ENCODE results near the gene RARRES2. TPM values are rescaled to one million over a fixed set of nuclear protein-coding genes. Genes with fewer than 3 reads are reported as not detected.

The RARRES2 gene
- total RNA-seq, 4 donors from 2014 or later, result 21.5 to 99.9 (median 27.1) TPM

DNA sequence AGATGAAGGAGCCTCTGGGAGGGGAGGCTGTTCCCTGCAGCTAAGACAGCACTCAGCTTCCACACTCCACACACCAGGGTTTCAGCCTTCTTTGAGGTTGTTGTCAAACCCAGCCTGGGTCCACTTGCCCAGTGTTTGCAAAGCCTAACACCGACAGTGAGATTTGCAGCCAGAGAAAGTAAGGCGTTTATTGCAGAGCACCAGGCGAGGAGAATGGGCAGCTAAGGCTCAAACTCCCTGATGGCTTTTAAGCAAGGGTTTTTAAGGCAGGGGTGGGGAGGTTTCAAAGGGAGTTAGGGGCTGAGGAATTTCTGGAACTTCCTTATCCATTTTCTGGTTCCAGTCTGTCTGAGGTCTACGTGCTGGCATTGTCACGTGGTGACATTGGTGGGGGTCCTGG lies 33.0 kb upstream of the RARRES2 start:
- peak in 1 of 3 donors; percentile 32 for DNase-seq
- H3K4me3 ChIP-seq, result no peak overlapping the region
- H3K4me1 ChIP-seq, result peaks cover 3 to 69% (median 10%) of the 10 kb centered on the region in 4 donors
- peak overlapping the region in 1 of 4 donors; percentile 59 for H3K27ac ChIP-seq
- H3K27me3 ChIP-seq, result no peaks in the 10 kb centered on the region
- no peak for TF ChIP-seq POLR2A (IDR thresholded peaks at IDR 0.05)
- TF ChIP-seq, protein P1, sequence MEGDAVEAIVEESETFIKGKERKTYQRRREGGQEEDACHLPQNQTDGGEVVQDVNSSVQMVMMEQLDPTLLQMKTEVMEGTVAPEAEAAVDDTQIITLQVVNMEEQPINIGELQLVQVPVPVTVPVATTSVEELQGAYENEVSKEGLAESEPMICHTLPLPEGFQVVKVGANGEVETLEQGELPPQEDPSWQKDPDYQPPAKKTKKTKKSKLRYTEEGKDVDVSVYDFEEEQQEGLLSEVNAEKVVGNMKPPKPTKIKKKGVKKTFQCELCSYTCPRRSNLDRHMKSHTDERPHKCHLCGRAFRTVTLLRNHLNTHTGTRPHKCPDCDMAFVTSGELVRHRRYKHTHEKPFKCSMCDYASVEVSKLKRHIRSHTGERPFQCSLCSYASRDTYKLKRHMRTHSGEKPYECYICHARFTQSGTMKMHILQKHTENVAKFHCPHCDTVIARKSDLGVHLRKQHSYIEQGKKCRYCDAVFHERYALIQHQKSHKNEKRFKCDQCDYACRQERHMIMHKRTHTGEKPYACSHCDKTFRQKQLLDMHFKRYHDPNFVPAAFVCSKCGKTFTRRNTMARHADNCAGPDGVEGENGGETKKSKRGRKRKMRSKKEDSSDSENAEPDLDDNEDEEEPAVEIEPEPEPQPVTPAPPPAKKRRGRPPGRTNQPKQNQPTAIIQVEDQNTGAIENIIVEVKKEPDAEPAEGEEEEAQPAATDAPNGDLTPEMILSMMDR (IDR thresholded peaks at IDR 0.05), result no peak
- no peaks in the 10 kb centered on the region for H3K9me3 ChIP-seq
- H3K36me3 ChIP-seq, result peaks cover 0 to 34% (median 0%) of the 10 kb centered on the region in 3 donors

DNA sequence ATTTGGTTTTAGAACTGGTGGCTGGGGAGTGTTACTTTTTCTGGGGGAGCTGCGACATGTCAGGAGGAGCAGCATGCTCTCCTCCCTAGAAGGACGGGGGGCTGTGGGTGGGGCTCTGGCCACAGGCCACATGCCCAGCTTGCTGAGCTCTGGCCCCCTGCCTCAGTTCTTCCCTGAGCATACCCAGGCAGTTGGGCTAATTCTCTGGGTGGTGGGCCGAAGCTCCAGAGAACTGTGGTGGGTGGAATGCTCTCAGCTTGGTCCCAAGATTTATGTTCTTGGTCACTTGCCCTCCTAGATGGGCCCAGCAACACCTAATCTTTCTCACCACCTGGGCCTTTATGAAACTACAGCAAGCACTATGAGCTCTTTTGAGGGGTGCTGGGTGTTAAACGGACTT lies 32.6 kb upstream of the RARRES2 start:
- Histone ChIP-seq H3K4me1 (peaks cover 3 to 69% (median 10%) of the 10 kb centered on the region in 4 donors), H3K4me3 (no peak overlapping the region), H3K9me3 (no peaks in the 10 kb centered on the region), H3K27ac (peak overlapping the region in 1 of 4 donors; percentile 59), H3K27me3 (no peaks in the 10 kb centered on the region), H3K36me3 (peaks cover 0 to 34% (median 0%) of the 10 kb centered on the region in 3 donors)
- no peak for DNase-seq
- TF ChIP-seq, protein P1 (IDR thresholded peaks at IDR 0.05), result no peak
- no peak for TF ChIP-seq POLR2A (IDR thresholded peaks at IDR 0.05)

DNA sequence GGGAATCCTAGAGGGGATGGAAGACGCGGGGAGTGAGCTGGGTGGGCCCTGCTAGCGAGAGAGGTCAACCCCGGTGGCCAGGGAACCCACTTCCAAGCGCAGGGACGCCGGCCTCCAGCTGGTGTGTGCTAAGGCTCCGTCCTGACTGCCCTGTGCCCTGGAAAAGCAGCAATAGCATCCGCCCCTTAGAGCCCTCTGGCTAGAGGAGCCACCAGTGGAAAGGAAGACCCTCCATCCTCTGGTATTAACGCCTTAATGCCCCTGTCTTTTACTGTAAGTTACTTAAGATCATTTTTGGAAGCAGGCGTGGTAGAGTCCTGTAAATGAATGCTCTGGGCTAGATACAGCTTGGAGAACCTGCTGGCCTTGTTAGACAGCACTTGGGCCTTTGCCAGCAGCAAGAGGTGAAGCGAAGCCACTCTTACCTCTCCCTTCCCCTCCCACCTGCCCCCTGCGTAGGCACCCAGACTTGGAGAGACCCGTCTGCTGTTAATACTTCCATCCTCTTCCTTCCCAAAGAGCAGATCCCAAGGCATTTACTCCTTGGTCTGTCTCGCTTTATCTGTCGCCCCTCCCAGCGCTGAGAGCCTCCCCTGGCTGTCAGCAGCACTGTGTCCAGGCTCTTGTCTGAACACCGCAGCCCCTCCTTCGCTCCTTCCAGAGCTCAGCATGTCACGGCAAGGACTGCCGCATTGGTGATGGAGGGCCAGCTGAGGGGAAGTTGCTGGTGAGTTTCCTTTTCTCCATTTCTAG lies 31.8 kb upstream of the RARRES2 start:
- Histone ChIP-seq H3K27me3 (no peaks in the 10 kb centered on the region), H3K36me3 (peaks cover 0 to 34% (median 0%) of the 10 kb centered on the region in 3 donors), H3K4me1 (peaks cover 3 to 66% (median 10%) of the 10 kb centered on the region in 4 donors), H3K27ac (peak overlapping the region in 1 of 4 donors; percentile 59), H3K4me3 (peak overlapping the region in 1 of 4 donors; percentile 34), H3K9me3 (no peaks in the 10 kb centered on the region)
- peak in 1 of 3 donors; percentile 52 for DNase-seq
- TF ChIP-seq, protein P1 (IDR thresholded peaks at IDR 0.05), result no peak
- no peak for TF ChIP-seq POLR2A (IDR thresholded peaks at IDR 0.05)

DNA sequence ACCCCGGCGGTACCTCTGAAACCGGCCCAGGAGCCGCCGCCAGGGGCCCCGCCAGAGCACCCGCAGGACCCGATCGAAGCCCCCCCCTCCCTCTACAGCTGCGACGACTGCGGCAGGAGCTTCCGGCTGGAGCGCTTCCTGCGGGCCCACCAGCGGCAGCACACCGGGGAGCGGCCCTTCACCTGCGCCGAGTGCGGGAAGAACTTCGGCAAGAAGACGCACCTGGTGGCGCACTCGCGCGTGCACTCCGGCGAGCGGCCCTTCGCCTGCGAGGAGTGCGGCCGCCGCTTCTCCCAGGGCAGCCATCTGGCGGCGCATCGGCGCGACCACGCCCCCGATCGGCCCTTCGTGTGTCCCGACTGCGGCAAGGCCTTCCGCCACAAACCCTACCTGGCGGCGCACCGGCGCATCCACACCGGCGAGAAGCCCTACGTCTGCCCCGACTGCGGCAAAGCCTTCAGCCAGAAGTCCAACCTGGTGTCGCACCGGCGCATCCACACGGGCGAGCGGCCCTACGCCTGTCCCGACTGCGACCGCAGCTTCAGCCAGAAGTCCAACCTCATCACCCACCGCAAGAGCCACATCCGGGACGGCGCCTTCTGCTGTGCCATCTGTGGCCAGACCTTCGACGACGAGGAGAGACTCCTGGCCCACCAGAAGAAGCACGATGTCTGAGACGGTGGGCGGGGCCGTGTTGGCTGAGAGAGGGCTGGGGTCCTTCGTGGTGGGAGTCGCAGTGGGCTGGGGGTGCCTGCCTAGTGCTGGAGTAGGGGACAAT lies 31.0 kb upstream of the RARRES2 start:
- H3K36me3 ChIP-seq, result peaks cover 0 to 34% (median 0%) of the 10 kb centered on the region in 3 donors
- TF ChIP-seq, protein P1 (IDR thresholded peaks at IDR 0.05), result peak in 1 of 6 experiments; percentile 23
- no peak for TF ChIP-seq POLR2A (IDR thresholded peaks at IDR 0.05)
- peaks cover 3 to 66% (median 14%) of the 10 kb centered on the region in 4 donors for H3K4me1 ChIP-seq
- H3K4me3 ChIP-seq, result peak overlapping the region in 1 of 4 donors; percentile 34
- H3K9me3 ChIP-seq, result no peaks in the 10 kb centered on the region
- peak in 1 of 3 donors; percentile 56 for DNase-seq
- peak overlapping the region in 1 of 4 donors; percentile 59 for H3K27ac ChIP-seq
- no peaks in the 10 kb centered on the region for H3K27me3 ChIP-seq

DNA sequence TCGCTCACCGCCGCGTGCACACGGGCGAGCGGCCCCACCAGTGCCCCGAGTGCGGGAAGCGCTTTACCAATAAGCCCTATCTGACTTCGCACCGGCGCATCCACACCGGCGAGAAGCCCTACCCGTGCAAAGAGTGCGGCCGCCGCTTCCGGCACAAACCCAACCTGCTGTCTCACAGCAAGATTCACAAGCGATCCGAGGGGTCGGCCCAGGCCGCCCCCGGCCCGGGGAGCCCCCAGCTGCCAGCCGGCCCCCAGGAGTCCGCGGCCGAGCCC lies 30.5 kb upstream of the RARRES2 start:
- peak overlapping the region in 1 of 4 donors; percentile 34 for H3K4me3 ChIP-seq
- DNase-seq, result peak in 1 of 3 donors; percentile 46
- H3K27ac ChIP-seq, result peak overlapping the region in 1 of 4 donors; percentile 59

More for the DNA sequence above, 30.5 kb upstream of the RARRES2 start:
- H3K27me3 ChIP-seq, result no peaks in the 10 kb centered on the region
- H3K4me1 ChIP-seq, result peaks cover 0 to 60% (median 16%) of the 10 kb centered on the region in 4 donors
- H3K9me3 ChIP-seq, result no peaks in the 10 kb centered on the region
- TF ChIP-seq POLR2A (IDR thresholded peaks at IDR 0.05), result no peak
- TF ChIP-seq, protein P1 (IDR thresholded peaks at IDR 0.05), result no peak
- peaks cover 0 to 34% (median 0%) of the 10 kb centered on the region in 3 donors for H3K36me3 ChIP-seq

Measured in Peyer's patch (tissue), 4 donors.